Mucosa of descending colon (tissue), 3 donors: ENCODE results near the gene ITPRIP. TPM values are rescaled to one million over a fixed set of nuclear protein-coding genes. Genes with fewer than 3 reads are reported as not detected.

Experiments used
- ATAC-seq: fragments of 200-7000 bp; cut with Tn5 transposase; one replicate; pipeline ENCODE4 v1.9.1; 2020; ENCODE audit warnings: mild to moderate bottlenecking, moderate library complexity
- DNase-seq, 3 donors: peaks; one replicate each; pipeline ENCODE4 v3.0.0-alpha.2; 2020
- H3K36me3 ChIP-seq: fragments of 200-600 bp; one replicate; pipeline ENCODE4 v1.8.0; 2021; ENCODE audit warnings: low read depth, mild to moderate bottlenecking
- H3K4me1 ChIP-seq: fragments of 200-600 bp; one replicate; pipeline ENCODE4 v1.8.0; 2021; ENCODE audit warnings: low read depth, mild to moderate bottlenecking
- H3K4me3 ChIP-seq: fragments of 200-600 bp; one replicate; pipeline ENCODE4 v1.8.0; 2021; ENCODE audit warnings: mild to moderate bottlenecking
- H3K9me3 ChIP-seq: fragments of 200-600 bp; one replicate; pipeline ENCODE4 v1.8.0; 2021; ENCODE audit warnings: mild to moderate bottlenecking
- intact Hi-C, 2 donors: fragments of 100-400 bp; cut with DNase I in 1 of 2; cut with micrococcal nuclease in 1 of 2; formaldehyde crosslinking; loops; one replicate each; pipeline versions ENCODE4 v1.11.0 to v1.11.1; 2022; cut with DNase I, micrococcal nuclease
- total RNA-seq, 3 donors: library from RNA; stranded (reverse); fragmentation: NEBNext Ultra II Directional in 2 of 3; extraction: Animal tissue kit (Norgen Biotek cat#: 25700) in 2 of 3; gene quantifications; one replicate each; pipeline versions ENCODE4 v1.2.1 to v1.2.4, GENCODE V29; 2021 to 2023
- TF ChIP-seq, protein P1 (sequence below): fragments of 200-600 bp; IDR thresholded peaks from one replicate; pipeline ENCODE4 v1.8.0; 2022; ENCODE audit warnings: antibody characterized with exemption, mild to moderate bottlenecking
- donor health status: DM: no; HTN: no; CAD: no; lungs with moderate emphysema.
- donor health status: DM: no; HTN: no; CAD: no.
- donor health status: DM: no; HTN: yes; CAD: no.

ITPRIP gene
- total RNA-seq, 3 donors from 2014 or later: 3.2 to 10.7 (median 5.7) TPM

DNA sequence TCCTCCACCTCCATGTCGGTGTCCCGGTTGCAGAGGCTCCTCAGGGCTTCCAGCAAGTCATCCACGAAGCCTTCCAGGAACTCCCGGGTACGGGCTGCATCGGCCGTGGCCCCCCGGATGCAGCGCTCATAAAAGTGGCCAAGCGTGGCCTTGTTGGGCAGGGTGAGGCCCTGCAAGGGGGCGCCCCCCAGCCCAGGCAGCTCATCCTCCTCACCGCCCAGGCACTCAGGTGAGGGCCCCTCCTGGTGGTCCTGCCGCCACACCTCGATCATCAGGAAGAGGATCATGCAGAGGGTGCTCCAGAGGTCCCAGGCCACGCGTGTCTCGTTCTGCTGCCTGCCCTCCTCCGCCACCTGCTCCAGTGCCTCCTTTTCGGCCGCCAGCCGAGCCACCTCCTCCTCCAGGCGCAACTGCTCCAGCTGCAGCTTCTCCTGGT, 22.8 kb downstream of the ITPRIP start:
- ATAC-seq: no peak
- no peak for DNase-seq

DNA sequence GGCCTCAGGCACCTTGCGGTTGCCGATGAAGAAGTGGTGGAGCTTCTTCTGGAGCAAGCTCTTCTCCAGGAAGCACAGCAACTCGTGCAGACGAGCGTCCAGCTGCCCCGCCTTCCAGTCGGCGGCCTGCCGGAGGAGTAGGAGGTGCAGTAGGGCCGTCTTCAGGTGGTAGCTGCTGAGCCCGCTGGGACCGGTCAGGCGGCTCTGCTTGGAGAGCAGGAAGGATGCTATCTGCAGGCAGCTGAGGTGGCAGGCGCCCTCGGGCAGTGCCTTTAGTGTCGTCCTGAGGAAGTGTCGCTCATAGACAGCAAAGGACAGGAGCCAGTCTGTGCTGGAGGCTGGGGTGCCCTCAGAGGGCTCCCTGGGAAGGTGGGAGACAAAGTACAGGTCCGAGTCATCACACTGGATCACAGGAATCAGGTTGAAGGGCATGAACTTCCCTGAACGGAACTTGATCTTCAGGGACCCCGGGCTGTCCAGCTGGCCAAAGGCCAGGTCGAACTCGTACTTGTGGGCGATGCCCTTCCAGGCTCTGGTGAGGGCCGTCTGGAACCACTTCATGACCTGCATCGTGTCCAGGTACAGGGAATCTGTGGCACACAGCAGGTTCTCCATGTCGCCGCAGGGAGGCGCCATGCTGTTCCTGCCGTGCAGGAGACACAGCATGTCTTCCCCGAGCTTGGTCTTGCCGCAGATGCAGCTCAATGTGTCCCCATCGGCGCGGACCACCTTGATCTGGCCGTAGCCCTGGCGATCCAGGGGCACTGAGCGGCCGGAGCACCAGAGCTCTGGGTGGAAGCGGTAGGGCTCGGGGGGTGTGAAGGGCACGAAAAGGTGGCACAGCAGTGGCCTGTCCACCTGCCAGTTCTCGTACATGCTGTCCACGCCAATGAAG, 23.4 kb downstream of the ITPRIP start:
- Histone ChIP-seq H3K36me3 (peaks cover 4% of the 10 kb centered on the region), H3K4me1 (peaks cover 5% of the 10 kb centered on the region), H3K9me3 (no peaks in the 10 kb centered on the region), H3K4me3 (no peak overlapping the region)
- intact Hi-C loops: no loop called here
- TF ChIP-seq, protein P1, sequence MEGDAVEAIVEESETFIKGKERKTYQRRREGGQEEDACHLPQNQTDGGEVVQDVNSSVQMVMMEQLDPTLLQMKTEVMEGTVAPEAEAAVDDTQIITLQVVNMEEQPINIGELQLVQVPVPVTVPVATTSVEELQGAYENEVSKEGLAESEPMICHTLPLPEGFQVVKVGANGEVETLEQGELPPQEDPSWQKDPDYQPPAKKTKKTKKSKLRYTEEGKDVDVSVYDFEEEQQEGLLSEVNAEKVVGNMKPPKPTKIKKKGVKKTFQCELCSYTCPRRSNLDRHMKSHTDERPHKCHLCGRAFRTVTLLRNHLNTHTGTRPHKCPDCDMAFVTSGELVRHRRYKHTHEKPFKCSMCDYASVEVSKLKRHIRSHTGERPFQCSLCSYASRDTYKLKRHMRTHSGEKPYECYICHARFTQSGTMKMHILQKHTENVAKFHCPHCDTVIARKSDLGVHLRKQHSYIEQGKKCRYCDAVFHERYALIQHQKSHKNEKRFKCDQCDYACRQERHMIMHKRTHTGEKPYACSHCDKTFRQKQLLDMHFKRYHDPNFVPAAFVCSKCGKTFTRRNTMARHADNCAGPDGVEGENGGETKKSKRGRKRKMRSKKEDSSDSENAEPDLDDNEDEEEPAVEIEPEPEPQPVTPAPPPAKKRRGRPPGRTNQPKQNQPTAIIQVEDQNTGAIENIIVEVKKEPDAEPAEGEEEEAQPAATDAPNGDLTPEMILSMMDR: no peak
- no peak for ATAC-seq
- no peak for DNase-seq

More for the DNA sequence above, 22.8 kb downstream of the ITPRIP start:
- intact Hi-C loops: no loop called here
- H3K9me3 ChIP-seq: no peaks in the 10 kb centered on the region
- peaks cover 4% of the 10 kb centered on the region for H3K36me3 ChIP-seq
- peaks cover 5% of the 10 kb centered on the region for H3K4me1 ChIP-seq
- TF ChIP-seq, protein P1: no peak
- H3K4me3 ChIP-seq: no peak overlapping the region

DNA sequence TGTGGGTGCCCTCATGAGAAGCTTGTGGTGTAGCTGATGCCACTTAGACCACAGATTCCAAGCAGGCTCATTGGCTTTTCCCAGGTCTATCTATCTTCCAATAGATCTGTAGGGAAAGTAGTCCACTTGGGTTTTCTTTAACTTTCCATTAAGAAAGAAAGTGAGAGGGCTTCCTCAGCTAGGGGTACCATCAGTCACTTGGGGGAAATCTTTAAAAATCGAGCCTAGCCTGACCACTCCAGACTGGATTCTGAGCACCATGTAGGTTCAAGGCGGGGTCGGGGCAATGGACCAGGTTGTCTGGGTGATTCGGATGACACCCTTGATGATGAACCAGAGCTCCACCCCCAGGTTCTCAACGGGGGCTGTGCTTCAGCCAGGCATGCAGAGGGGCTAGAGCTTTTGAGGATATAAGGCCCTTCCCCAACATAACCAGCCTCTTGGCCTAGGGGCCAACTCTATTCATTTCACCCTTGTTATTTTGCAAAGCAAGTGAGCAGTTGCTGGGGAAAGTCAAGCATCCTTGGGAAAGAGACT, 27.0 kb downstream of the ITPRIP start:
- no peaks in the 10 kb centered on the region for H3K9me3 ChIP-seq
- H3K4me3 ChIP-seq: no peak overlapping the region
- no peak for ATAC-seq
- TF ChIP-seq, protein P1: no peak
- peaks cover 4% of the 10 kb centered on the region for H3K36me3 ChIP-seq
- intact Hi-C loops: no loop called here
- no peak for DNase-seq
- no peaks in the 10 kb centered on the region for H3K4me1 ChIP-seq

DNA sequence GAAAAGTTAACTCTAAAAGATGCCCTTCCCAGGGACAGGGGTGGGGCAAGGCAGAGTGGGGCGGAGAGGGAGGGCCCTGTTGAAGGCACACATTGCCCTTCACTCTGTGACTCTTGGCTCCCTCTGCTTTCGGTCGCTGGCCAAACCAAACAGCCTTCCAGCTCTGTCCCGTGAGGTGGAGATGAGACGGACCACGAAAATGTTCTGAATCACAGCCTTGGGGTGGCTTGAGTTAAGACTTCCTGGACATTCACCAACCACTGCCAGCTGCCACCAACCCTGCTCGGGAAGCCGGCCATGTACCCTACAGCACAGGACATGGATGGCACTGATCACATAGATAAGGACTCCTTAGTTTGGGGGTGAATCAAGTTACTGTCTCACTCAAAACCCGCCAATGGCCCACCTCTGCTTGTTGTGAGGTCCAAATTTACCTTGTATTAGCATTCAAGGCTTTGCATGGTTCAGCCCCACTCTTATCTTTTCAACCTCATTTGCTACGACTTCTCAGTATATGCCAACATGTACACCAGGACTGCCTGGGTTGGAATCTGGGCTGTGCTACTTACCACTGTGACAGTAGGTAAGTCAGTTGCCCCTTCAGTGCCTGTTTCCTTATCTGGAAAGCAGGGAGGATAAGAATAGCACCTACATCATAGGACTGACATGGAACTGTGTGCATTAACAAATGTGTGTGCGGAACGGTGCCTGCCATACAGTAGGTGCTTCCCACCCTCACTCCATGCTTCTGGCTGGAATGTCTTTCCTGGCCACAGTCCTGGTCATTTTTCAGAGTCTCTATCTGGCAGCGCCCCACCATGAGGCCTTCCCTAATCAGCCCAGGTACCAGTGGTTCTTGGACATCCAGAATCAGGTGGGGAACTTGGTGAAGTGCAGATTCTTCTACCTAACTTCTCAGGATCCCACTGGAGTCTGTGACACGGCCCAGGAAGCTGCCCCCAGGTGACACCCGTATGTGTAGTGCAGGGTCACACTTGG, 28.0 kb downstream of the ITPRIP start:
- ATAC-seq: no peak
- DNase-seq: no peak
- TF ChIP-seq, protein P1: no peak

DNA sequence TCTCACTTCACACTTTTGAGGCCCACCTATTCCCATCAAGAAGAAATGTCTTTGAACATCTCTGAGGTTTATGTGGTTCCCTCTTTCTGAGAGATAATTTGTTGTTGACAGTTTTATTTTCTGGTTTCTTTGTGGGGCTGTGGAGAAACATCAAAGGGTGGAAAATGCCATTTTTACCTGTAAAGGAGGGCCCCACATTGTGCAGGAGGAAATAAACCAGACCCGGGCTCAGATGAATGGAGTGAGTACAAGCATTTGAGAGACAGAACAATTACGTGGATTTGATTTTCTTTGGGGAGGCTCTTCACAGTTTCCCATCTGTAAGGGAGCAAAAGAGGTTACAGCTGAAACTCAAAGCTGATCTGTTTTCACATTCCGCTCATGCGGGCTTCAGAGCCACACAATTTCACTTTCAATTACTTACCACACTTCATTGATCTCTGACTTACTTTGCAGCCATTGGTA, 29.8 kb downstream of the ITPRIP start:
- Histone ChIP-seq H3K36me3 (no peaks in the 10 kb centered on the region), H3K9me3 (no peaks in the 10 kb centered on the region), H3K4me1 (no peaks in the 10 kb centered on the region), H3K4me3 (no peak overlapping the region)
- TF ChIP-seq, protein P1: no peak
- DNase-seq (no peak), ATAC-seq (no peak)
- intact Hi-C loops: loop anchor here in 1 of 2 donors (5.0 kb wide), 1 partner anchor 44 kb away; the partner anchor contains the start of gene CFAP58

More for the DNA sequence above, 28.0 kb downstream of the ITPRIP start:
- Histone ChIP-seq H3K4me3 (no peak overlapping the region), H3K36me3 (peaks cover 3% of the 10 kb centered on the region), H3K9me3 (no peaks in the 10 kb centered on the region), H3K4me1 (no peaks in the 10 kb centered on the region)
- intact Hi-C loops: loop anchor here in 1 of 2 donors (5.0 kb wide), 1 partner anchor 42 kb away; the partner anchor contains the start of gene CFAP58
